Small intestine (tissue), 7 donors: ENCODE results near the gene ADD3. TPM values are rescaled to one million over a fixed set of nuclear protein-coding genes. Genes with fewer than 3 reads are reported as not detected.
"Not testable (repeated sequence)": the region's sequence is repeated elsewhere in the genome, so short reads cannot be mapped to it uniquely, and the experiment has no call there.

ENCODE experiments used
- DNase-seq, 2 donors: peaks; one replicate each; pipeline versions ENCODE4 v3.0.0 to v3.0.0-alpha.2; 2013
- FAIRE-seq: peaks from 2 replicates; lab custom pipeline; 2012; peaks lifted over from hg19 to GRCh38; lab: Jason Lieb, UNC
- H3K27ac ChIP-seq, 3 donors: one replicate each; pipeline ENCODE4 v1.5.1; 2013; ENCODE audit warnings: low read length in 2 of 3, mild to moderate bottlenecking in 2 of 3, control low read depth in 1 of 3, inconsistent platforms in 1 of 3, low read depth in 1 of 3, moderate library complexity in 1 of 3
- H3K27me3 ChIP-seq, 3 donors: one replicate each; pipeline ENCODE4 v1.6.1; 2013; ENCODE audit warnings: low read length in 3 of 3, inconsistent platforms in 1 of 3; ENCODE audit not compliant: control insufficient read depth in 3 of 3, insufficient read depth in 3 of 3
- H3K36me3 ChIP-seq, 3 donors: one replicate each; pipeline ENCODE4 v1.6.1; 2013; ENCODE audit warnings: low read length in 3 of 3, inconsistent platforms in 1 of 3, low read depth in 1 of 3, mild to moderate bottlenecking in 1 of 3, moderate library complexity in 1 of 3; ENCODE audit not compliant: control insufficient read depth in 3 of 3, insufficient read depth in 2 of 3
- H3K4me1 ChIP-seq, 3 donors: one replicate each; pipeline ENCODE4 v1.6.1; 2013; ENCODE audit warnings: low read length in 2 of 3, inconsistent platforms in 1 of 3, low read depth in 1 of 3, mild to moderate bottlenecking in 1 of 3, moderate library complexity in 1 of 3; ENCODE audit not compliant: control insufficient read depth in 3 of 3, insufficient read depth in 2 of 3
- H3K4me3 ChIP-seq, 3 donors: one replicate each; pipeline ENCODE4 v1.5.1; 2013; ENCODE audit warnings: low read length in 3 of 3, control low read depth in 1 of 3, inconsistent platforms in 1 of 3, low read depth in 1 of 3, mild to moderate bottlenecking in 1 of 3, moderate library complexity in 1 of 3
- H3K9me3 ChIP-seq, 2 donors: one replicate each; pipeline ENCODE4 v1.6.1; 2013; ENCODE audit warnings: low read depth in 1 of 2, low read length in 1 of 2; ENCODE audit not compliant: control insufficient read depth in 2 of 2, insufficient read depth in 1 of 2
- WGBS, 3 donors: extraction: QIAGEN DNeasy Blood & Tissue Kit; methylation state at CpG; one replicate each; pipeline ENCODE4 v1.1.7; 2013; 5-methylcytosine and 5-hydroxymethylcytosine counted together
- polyA plus RNA-seq, 4 donors: library from polyadenylated mRNA; stranded (reverse) in 3 of 4; unstranded in 1 of 4; fragments of 200-250 nt in 3 of 4; fragments of 120-200 nt in 1 of 4; gene quantifications; one replicate each; pipeline versions ENCODE4 v1.2.1 to v1.2.3, GENCODE V29; 2013
- donor health status: healthy with polysubstance abuse.
- donor health status: control.
- donor health status: control.
- donor health status: Bipolar disorder and iron deficiency.
- donor health status: healthy.

The ADD3 gene
- polyA plus RNA-seq, 4 donors: 63.7 to 497 (median 99.1) TPM

DNA sequence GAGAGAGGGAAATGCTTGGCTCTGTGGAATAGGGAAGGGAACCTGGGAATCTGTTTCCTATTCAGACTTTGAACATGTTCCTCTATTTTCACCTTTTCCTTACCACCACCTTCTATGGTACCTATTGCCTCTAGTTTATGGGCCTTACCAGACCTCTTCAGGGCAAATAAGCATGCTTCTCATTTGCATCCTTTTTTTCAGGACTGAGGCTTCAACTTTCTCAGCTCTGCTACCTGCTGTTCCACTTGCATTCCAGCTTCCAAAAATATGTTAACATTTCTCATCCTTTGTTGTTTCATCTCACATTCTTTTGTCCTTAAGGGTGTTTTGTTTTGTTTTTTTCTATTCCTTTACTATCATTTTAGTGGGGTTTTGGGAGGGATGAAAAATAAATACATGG is 121.7 kb downstream of the ADD3 start:
- Histone ChIP-seq H3K4me1 (no peaks in the 10 kb centered on the region), H3K27me3 (no peaks in the 10 kb centered on the region), H3K27ac (no peak overlapping the region), H3K4me3 (no peak overlapping the region), H3K36me3 (peaks cover 8 to 20% (median 14%) of the 10 kb centered on the region in 3 donors), H3K9me3 (no peaks in the 10 kb centered on the region)
- FAIRE-seq: no peak
- no peak for DNase-seq

GRCh38 chr10:110134917-110135316 is 127.1 kb downstream of the ADD3 start:
- no peaks in the 10 kb centered on the region for H3K9me3 ChIP-seq
- FAIRE-seq: no peak

GRCh38 chr10:110135836-110136235 is 128.1 kb downstream of the ADD3 start:
- WGBS, 3 donors: 82 to 94% (median 83%) methylated on average over 6 of the region's 6 CpGs
- not testable (repeated sequence) for DNase-seq, FAIRE-seq, H3K4me3 ChIP-seq, H3K9me3 ChIP-seq, H3K27me3 ChIP-seq, H3K4me1 ChIP-seq, H3K27ac ChIP-seq
- peaks cover 3 to 16% (median 9%) of the 10 kb centered on the region in 3 donors for H3K36me3 ChIP-seq

More at GRCh38 chr10:110134917-110135316, 127.1 kb downstream of the ADD3 start:
- Histone ChIP-seq H3K4me3 (no peak overlapping the region), H3K27me3 (no peaks in the 10 kb centered on the region), H3K36me3 (peaks cover 3 to 21% (median 11%) of the 10 kb centered on the region in 3 donors), H3K4me1 (no peaks in the 10 kb centered on the region), H3K27ac (no peak overlapping the region)
- no peak for DNase-seq
- 82 to 87% (median 85%) methylated on average over 3 of the region's 3 CpGs for WGBS, 3 donors

GRCh38 chr10:110137142-110137545 is 129.4 kb downstream of the ADD3 start:
- H3K27ac ChIP-seq: peak overlapping the region in 2 of 3 donors; percentile 36 to 70
- no peaks in the 10 kb centered on the region for H3K27me3 ChIP-seq
- no peaks in the 10 kb centered on the region for H3K9me3 ChIP-seq
- H3K4me3 ChIP-seq: no peak overlapping the region
- H3K36me3 ChIP-seq: peaks cover 0 to 16% (median 4%) of the 10 kb centered on the region in 3 donors
- DNase-seq (peak; percentile 77 to 82), FAIRE-seq (peak; percentile 81)
- peaks cover 0 to 13% (median 4%) of the 10 kb centered on the region in 3 donors for H3K4me1 ChIP-seq
- 0% methylated on average over 2 of the region's 2 CpGs for WGBS, 3 donors

GRCh38 chr10:110138197-110138812 is 130.5 kb downstream of the ADD3 start:
- Histone ChIP-seq H3K4me3 (no peak overlapping the region), H3K27me3 (no peaks in the 10 kb centered on the region), H3K27ac (no peak overlapping the region), H3K36me3 (peaks cover 0 to 11% (median under 1%) of the 10 kb centered on the region in 3 donors), H3K9me3 (no peaks in the 10 kb centered on the region), H3K4me1 (peaks cover 0 to 23% (median 6%) of the 10 kb centered on the region in 3 donors)
- FAIRE-seq: peak; percentile 36
- peak; percentile 67 to 68 for DNase-seq
- WGBS, 3 donors: 70 to 73% (median 71%) methylated on average over 5 of the region's 5 CpGs

DNA sequence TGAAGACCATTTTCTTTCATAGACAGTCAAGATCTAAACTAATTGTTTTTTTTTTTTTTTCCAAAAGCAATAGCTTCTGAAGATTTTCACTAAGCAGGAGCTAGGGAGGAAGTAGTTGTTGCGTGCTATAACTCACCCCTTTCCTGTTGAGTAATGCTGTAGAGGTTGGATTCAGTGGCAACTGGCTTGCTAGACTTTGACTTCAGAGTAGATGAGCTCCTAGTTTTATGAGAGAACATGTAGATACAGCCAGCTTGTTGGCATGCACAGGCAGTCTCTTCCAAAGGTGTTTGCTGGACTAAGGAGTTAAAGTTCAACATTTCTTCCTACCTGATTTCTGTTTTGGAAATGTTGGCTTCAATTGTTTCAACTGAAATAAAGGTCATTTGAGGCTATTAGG is 133.4 kb downstream of the ADD3 start:
- no peaks in the 10 kb centered on the region for H3K27me3 ChIP-seq
- H3K9me3 ChIP-seq: no peaks in the 10 kb centered on the region
- peak overlapping the region; percentile 72 to 90 (median 84) for H3K27ac ChIP-seq
- FAIRE-seq (no peak), DNase-seq (peak; percentile 82 to 95)
- WGBS, 3 donors: 9 to 45% (median 28%) methylated on average over 1 of the region's 1 CpG
- H3K36me3 ChIP-seq: peaks cover 0 to 6% (median 0%) of the 10 kb centered on the region in 3 donors
- peaks cover 0 to 23% (median 6%) of the 10 kb centered on the region in 3 donors for H3K4me1 ChIP-seq
- no peak overlapping the region for H3K4me3 ChIP-seq

DNA sequence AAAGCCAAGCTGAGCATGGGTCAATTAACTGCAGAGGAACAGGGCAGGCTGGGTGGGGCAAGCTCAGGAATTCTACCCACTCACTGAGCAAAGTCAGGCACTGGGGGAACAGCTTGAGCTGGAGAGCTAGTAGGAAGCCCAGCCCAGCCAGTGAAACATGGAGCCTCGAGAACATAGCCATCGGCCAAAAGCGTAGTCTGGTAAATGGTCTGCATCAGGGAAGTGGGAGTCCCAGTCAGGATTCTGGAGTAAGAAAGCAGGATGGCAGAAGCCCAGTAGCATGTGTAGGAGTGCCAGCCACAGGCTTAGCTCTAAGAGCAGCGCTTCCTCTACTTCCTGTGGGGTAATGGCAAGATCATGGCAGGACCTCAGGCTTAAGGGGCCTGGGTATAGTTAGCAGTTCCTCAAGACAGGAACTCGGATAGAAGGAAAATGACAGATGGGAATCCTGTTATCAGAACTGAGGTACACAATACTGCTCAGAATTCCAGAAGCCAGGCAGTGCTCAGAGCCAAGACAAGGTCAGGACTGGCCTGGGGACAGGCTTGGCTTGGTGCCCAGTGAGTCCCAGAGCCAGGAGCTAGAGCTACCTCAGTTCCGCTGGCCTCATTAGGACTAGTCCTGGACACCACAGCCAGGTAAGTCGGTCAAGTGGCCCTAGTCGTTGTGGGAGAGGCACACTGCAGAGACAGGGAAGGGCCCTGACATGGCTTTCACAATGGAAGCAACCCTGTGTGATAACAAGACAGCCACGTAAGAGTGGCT is 134.3 kb downstream of the ADD3 start:
- 61 to 73% (median 73%) methylated on average over 9 of the region's 9 CpGs for WGBS, 3 donors
- FAIRE-seq (no peak), DNase-seq (peak; percentile 60 to 87)
- Histone ChIP-seq H3K27me3 (no peaks in the 10 kb centered on the region), H3K36me3 (peaks cover 0 to 5% (median 0%) of the 10 kb centered on the region in 3 donors), H3K27ac (peak overlapping the region; percentile 47 to 84 (median 68)), H3K4me3 (no peak overlapping the region), H3K4me1 (peaks cover 0 to 23% (median 6%) of the 10 kb centered on the region in 3 donors), H3K9me3 (no peaks in the 10 kb centered on the region)

DNA sequence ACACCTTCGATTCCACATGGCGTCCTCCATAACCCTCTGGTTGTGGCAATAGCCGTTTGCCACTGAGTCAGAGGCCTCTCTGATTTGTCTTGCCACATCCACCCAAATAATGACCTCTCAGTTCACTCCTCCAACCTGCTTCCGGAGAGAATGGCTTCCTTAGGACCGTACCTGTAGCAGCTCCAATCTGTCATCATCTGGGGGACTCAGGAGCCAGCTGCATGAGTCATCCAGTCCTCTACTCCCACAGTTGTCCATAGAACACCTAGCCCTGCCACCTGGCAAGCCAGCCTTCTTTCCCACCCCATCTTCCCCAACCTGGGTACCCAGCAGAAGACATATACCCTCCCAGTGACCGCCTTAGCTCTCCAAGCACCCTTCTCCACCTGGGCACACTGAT is 135.2 kb downstream of the ADD3 start:
- no peak for DNase-seq
- FAIRE-seq: no peak
- no peaks in the 10 kb centered on the region for H3K9me3 ChIP-seq
- peaks cover 0 to 5% (median 0%) of the 10 kb centered on the region in 3 donors for H3K36me3 ChIP-seq
- peaks cover 0 to 2% (median 0%) of the 10 kb centered on the region in 3 donors for H3K27me3 ChIP-seq
- peak overlapping the region in 1 of 3 donors; percentile 84 for H3K27ac ChIP-seq
- H3K4me3 ChIP-seq: no peak overlapping the region
- WGBS, 3 donors: 52 to 77% (median 58%) methylated on average over 6 of the region's 6 CpGs
- H3K4me1 ChIP-seq: peaks cover 0 to 23% (median 6%) of the 10 kb centered on the region in 3 donors
